NCI-H1436 (cell line): ENCODE measurements around the gene MARS1.

Experiments
- DNase-seq: peaks from one replicate; lab custom pipeline; 2025; lab: John Stamatoyannopoulos, UW

The MARS1 gene

GRCh38 chr12:57518176-57518919, 30.5 kb downstream of the MARS1 start:
- no peak for DNase-seq

GRCh38 chr12:57518920-57519795, 31.3 kb downstream of the MARS1 start:
- peak; percentile 54 for DNase-seq

- DNase-seq, result no peak
Measured at GRCh38 chr12:57519796-57520052, 31.9 kb downstream of the MARS1 start.

- DNase-seq, result peak; percentile 99
Measured at GRCh38 chr12:57520053-57520818, 32.4 kb downstream of the MARS1 start, which contains the start of gene DDIT3. TSS of gene DDIT3 (minus strand) at chr12:57520514. CDS start at chr12:57517406, 3,108 bp downstream.

DNA sequence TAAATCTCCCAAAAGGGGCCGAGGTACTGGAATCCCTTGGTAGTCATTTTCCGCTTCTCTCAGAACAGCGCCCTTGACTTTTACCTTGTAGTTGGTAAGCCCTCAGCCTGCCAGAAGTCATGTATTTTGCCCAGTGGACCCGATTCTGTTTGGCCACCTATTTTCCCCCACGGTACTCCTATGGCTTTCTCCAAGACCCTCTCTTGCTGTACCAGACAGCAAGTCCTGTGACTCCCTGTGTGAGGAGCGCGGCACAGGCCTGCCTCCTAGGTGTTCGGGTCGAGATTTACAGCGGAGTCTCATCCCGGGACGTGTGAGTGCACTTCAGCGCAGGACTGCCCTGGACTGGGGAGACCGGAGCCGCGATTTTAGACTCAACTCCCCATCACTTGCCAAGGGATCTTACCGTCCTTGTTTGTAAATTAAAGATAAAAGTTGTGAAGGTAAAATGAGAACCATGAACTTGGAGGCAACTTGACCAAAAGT, 33.7 kb downstream of the MARS1 start:
- peak; percentile 32 for DNase-seq

- DNase-seq, result peak; percentile 91
Measured at GRCh38 chr12:57522011-57522886, 34.4 kb downstream of the MARS1 start, which contains the start of gene MBD6. TSS of gene MBD6 (plus strand) at chr12:57522824. CDS start at chr12:57524304, 1,480 bp downstream.

GRCh38 chr12:57522887-57523705, 35.2 kb downstream of the MARS1 start:
- peak; percentile 36 for DNase-seq

DNA sequence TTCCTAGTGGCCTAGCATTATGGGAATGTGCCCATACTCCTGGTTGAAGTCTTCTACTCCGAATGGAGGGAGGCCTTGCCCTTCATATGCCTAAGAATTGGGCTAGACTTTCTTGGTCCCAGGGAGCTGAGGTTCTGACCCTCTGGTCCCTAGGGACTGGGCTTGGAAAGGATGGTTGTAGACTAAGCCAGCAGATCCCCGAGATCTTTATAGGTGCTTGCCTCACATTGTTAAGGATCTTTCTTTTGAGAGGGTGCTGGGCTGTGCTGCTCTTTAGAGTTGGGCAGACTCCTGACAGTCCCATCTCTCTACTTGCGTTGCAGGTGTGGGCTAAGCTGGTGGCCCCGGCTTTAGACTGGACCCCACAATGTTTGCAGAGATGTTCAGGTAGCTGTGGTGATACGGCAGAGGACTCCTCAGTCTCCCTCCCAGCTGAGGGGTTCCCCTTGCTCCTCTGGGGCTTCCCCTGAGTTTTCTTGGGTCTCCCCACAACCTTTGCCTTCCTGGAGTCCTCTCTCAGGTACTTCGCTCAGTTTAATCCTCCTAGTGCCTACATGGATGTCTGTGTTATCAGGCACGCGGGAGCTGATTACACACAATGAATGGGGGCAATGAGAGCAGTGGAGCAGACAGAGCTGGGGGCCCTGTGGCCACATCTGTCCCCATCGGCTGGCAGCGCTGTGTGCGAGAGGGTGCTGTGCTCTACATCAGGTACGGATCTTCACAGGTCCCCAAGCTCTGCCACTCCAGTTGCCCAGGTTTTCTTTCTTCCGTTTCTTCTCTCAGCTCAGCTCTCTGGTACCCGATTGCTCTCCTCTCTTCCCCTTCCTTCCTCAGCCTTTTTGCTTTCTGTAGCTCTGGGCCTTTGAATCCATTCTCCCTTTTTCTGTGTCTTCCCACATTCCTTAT, 36.1 kb downstream of the MARS1 start:
- no peak for DNase-seq

GRCh38 chr12:57524814-57525614, 37.1 kb downstream of the MARS1 start:
- no peak for DNase-seq

DNA sequence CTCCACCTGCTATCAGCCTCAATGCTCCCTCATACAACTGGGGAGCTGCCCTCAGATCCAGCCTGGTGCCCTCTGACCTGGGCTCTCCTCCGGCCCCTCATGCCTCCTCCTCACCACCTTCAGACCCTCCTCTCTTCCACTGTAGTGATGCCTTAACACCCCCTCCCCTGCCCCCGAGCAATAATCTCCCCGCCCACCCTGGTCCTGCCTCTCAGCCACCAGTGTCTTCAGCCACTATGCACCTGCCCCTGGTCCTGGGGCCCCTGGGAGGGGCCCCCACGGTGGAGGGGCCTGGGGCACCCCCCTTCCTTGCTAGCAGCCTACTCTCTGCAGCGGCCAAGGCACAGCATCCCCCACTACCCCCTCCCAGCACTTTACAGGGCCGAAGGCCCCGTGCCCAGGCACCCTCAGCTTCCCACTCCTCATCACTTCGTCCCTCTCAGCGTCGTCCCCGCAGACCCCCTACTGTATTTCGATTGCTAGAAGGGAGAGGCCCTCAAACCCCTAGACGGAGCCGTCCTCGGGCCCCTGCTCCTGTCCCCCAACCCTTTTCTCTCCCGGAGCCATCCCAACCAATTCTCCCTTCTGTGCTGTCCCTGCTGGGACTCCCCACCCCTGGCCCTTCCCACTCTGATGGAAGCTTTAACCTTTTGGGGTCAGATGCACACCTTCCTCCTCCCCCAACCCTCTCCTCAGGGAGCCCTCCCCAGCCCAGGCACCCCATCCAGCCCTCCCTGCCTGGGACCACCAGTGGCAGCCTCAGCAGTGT, 37.9 kb downstream of the MARS1 start:
- DNase-seq, result no peak

DNA sequence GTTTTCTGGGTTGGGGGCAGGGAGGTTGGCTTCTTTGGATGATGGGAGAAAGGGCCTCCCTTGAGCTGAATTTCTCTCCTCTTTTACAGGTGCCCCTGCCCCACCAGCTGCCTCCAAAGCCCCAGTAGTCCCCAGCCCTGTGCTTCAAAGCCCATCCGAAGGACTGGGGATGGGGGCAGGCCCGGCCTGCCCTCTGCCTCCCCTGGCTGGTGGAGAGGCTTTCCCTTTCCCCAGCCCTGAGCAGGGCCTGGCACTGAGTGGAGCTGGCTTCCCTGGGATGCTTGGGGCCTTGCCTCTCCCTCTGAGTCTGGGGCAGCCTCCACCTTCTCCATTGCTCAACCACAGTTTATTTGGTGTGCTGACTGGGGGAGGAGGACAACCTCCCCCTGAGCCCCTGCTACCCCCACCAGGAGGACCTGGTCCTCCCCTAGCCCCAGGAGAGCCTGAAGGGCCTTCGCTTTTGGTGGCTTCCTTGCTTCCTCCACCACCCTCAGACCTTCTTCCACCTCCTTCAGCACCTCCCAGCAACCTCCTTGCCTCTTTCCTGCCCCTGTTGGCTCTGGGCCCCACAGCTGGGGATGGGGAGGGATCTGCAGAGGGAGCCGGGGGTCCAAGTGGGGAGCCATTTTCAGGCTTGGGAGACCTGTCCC, 38.7 kb downstream of the MARS1 start:
- no peak for DNase-seq

DNA sequence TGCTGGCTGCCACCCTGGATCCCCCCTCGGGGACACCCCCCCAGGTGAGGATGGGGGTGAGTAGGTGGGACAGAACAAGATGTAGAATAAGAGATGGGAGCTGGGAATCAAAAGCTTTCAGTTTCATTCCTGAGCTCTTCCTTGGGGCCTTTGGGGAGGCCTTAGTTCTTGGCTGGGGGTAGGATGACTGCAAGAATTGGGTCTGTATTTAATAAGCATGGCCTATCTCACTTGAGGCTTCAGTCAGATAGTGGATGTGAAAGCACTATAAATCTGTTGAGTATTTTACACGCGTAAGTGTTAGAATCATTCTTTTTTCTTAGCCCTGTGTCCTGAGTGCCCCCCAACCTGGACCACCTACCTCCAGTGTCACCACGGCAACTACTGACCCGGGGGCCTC, 39.3 kb downstream of the MARS1 start:
- no peak for DNase-seq

- DNase-seq, result no peak
Measured at GRCh38 chr12:57528176-57528575, 40.3 kb downstream of the MARS1 start.

- no peak for DNase-seq
Measured at GRCh38 chr12:57528831-57529555, 41.1 kb downstream of the MARS1 start.

- DNase-seq, result no peak
Measured at GRCh38 chr12:57529831-57530230, 42.0 kb downstream of the MARS1 start.

- no peak for DNase-seq
Measured at GRCh38 chr12:57530396-57531142, 42.7 kb downstream of the MARS1 start.
